ENCODE results near the gene ACTBL2.

DNA sequence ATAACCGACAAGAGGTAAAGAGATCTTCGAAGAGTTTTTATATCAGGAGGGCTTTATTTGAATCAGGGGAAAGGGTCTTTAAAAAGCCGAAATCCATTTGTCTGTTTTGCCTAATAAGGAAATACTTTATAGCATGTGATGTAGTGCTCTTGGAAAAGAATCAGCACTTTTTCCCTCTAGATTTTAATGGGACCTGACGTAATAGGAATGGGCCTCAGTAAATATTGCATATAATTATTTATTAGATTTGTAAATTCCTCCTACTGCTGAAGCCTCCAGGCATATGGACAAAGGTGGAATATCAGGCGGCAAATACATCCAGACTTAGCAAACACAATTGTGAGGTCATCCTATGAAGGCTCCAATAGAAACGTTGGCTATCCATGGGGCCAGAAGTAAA, 50.9 kb downstream of the ACTBL2 start:
- TF ChIP-seq, protein P1, sequence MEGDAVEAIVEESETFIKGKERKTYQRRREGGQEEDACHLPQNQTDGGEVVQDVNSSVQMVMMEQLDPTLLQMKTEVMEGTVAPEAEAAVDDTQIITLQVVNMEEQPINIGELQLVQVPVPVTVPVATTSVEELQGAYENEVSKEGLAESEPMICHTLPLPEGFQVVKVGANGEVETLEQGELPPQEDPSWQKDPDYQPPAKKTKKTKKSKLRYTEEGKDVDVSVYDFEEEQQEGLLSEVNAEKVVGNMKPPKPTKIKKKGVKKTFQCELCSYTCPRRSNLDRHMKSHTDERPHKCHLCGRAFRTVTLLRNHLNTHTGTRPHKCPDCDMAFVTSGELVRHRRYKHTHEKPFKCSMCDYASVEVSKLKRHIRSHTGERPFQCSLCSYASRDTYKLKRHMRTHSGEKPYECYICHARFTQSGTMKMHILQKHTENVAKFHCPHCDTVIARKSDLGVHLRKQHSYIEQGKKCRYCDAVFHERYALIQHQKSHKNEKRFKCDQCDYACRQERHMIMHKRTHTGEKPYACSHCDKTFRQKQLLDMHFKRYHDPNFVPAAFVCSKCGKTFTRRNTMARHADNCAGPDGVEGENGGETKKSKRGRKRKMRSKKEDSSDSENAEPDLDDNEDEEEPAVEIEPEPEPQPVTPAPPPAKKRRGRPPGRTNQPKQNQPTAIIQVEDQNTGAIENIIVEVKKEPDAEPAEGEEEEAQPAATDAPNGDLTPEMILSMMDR (IDR thresholded peaks at IDR 0.05), result no peak
- TF ChIP-seq POLR2AphosphoS5 (IDR thresholded peaks at IDR 0.05) (no peak), POLR2A (IDR thresholded peaks at IDR 0.05) (no peak)

All from breast epithelium (tissue), 3 donors.